ENCODE data around the gene ALAD. TPM values are rescaled to one million over a fixed set of nuclear protein-coding genes. Genes with fewer than 3 reads are reported as not detected.

Gene ALAD
- total and polyA plus RNA-seq, 9 of the 15 experiments (the other 6 are each of a cell fraction or from before 2014, with no cell fraction given), result 1.3 to 12.7 (median 6.8) TPM

DNA sequence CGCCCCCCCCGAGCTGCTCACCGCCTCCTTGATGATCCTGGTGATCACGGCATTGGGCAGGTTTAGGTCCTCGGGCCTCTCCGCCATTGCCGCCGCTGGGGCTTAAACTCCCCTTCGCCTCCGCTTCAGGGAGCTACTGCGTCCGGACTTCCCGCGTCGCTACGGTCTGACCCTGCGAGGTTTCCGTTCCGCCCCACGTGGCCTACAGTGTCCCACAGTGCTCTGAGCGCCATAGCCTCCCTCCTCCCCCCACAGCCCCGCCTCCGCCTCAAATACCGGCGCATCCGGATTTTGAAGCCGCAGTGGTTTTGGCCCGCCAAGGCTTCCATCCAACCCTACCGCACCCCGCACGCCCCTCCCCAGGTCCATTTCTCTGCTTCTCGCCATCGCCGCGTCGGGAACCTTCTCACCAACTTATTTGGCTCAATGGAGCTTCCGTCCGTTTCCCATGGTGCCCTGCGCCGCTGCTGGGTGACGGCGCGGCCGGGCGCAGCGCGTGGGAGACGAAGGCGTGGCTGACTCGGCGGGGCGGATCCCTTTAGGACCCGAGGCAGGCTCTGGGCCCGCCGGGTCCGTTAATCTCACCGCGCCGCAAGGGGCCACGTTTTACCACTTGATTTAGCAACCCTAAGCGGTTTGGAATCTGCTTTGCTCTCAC, 9.3 kb upstream of the ALAD start, which contains the start of the genes C9orf43 and POLE3 (continued):
- TF ChIP-seq, protein P1, sequence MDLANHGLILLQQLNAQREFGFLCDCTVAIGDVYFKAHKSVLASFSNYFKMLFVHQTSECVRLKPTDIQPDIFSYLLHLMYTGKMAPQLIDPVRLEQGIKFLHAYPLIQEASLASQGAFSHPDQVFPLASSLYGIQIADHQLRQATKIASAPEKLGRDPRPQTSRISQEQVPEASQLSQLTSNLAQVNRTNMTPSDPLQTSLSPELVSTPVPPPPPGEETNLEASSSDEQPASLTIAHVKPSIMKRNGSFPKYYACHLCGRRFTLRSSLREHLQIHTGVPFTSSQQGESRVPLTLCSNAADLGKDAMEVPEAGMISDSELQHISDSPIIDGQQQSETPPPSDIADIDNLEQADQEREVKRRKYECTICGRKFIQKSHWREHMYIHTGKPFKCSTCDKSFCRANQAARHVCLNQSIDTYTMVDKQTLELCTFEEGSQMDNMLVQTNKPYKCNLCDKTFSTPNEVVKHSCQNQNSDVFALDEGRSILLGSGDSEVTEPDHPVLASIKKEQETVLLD (IDR thresholded peaks at IDR 0.05), result peak; percentile 76
- TF ChIP-seq ZNF316 (IDR thresholded peaks at IDR 0.05) (peak; percentile 59; the same call in 1 of the 2 replicates), ZFP36 (IDR thresholded peaks at IDR 0.05; ENCODE audit: low read depth, low read length, partially characterized antibody) (no peak), TCFL5 (CRISPR knock-in tag; conservative IDR thresholded peaks at IDR 0.05) (no peak), ZNF277 (CRISPR knock-in tag; IDR thresholded peaks at IDR 0.05; ENCODE audit: borderline replicate concordance) (no peak), NCOA1 (IDR thresholded peaks at IDR 0.05; ENCODE audit: low read depth) (0 out of 2 replicates have a peak, but pooled peaks have one; percentile 23), MIER1 (IDR thresholded peaks at IDR 0.05; ENCODE audit: low read depth) (peak; percentile 56; the same call in 1 of the 2 replicates), GABPA (tag; conservative IDR thresholded peaks at IDR 0.05; ENCODE audit: low read depth) (peak; percentile 79), DACH1 (IDR thresholded peaks at IDR 0.05; ENCODE audit: partially characterized antibody) (peak; percentile 47), EP300 (IDR thresholded peaks at IDR 0.05; ENCODE audit: low read length) (peak; percentile 52), ZNF3 (CRISPR knock-in tag; IDR thresholded peaks at IDR 0.05) (no peak), DPF2 (IDR thresholded peaks at IDR 0.05) (0 out of 2 replicates have a peak, but pooled peaks have one; percentile 49), NFIC (IDR thresholded peaks at IDR 0.05) (no peak; the same call in none of the 2 replicates), LCOR (CRISPR knock-in tag; IDR thresholded peaks at IDR 0.05) (peak; percentile 80), RAD51 (IDR thresholded peaks at IDR 0.05; ENCODE audit: borderline replicate concordance, low read depth) (peak; percentile 91)
- TF ChIP-seq, protein P2, sequence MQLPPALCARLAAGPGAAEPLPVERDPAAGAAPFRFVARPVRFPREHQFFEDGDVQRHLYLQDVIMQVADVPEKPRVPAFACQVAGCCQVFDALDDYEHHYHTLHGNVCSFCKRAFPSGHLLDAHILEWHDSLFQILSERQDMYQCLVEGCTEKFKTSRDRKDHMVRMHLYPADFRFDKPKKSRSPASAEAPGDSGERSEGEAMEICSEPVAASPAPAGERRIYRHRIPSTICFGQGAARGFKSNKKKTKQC (CRISPR knock-in tag; IDR thresholded peaks at IDR 0.05), result no peak
- TF ChIP-seq, protein P3, sequence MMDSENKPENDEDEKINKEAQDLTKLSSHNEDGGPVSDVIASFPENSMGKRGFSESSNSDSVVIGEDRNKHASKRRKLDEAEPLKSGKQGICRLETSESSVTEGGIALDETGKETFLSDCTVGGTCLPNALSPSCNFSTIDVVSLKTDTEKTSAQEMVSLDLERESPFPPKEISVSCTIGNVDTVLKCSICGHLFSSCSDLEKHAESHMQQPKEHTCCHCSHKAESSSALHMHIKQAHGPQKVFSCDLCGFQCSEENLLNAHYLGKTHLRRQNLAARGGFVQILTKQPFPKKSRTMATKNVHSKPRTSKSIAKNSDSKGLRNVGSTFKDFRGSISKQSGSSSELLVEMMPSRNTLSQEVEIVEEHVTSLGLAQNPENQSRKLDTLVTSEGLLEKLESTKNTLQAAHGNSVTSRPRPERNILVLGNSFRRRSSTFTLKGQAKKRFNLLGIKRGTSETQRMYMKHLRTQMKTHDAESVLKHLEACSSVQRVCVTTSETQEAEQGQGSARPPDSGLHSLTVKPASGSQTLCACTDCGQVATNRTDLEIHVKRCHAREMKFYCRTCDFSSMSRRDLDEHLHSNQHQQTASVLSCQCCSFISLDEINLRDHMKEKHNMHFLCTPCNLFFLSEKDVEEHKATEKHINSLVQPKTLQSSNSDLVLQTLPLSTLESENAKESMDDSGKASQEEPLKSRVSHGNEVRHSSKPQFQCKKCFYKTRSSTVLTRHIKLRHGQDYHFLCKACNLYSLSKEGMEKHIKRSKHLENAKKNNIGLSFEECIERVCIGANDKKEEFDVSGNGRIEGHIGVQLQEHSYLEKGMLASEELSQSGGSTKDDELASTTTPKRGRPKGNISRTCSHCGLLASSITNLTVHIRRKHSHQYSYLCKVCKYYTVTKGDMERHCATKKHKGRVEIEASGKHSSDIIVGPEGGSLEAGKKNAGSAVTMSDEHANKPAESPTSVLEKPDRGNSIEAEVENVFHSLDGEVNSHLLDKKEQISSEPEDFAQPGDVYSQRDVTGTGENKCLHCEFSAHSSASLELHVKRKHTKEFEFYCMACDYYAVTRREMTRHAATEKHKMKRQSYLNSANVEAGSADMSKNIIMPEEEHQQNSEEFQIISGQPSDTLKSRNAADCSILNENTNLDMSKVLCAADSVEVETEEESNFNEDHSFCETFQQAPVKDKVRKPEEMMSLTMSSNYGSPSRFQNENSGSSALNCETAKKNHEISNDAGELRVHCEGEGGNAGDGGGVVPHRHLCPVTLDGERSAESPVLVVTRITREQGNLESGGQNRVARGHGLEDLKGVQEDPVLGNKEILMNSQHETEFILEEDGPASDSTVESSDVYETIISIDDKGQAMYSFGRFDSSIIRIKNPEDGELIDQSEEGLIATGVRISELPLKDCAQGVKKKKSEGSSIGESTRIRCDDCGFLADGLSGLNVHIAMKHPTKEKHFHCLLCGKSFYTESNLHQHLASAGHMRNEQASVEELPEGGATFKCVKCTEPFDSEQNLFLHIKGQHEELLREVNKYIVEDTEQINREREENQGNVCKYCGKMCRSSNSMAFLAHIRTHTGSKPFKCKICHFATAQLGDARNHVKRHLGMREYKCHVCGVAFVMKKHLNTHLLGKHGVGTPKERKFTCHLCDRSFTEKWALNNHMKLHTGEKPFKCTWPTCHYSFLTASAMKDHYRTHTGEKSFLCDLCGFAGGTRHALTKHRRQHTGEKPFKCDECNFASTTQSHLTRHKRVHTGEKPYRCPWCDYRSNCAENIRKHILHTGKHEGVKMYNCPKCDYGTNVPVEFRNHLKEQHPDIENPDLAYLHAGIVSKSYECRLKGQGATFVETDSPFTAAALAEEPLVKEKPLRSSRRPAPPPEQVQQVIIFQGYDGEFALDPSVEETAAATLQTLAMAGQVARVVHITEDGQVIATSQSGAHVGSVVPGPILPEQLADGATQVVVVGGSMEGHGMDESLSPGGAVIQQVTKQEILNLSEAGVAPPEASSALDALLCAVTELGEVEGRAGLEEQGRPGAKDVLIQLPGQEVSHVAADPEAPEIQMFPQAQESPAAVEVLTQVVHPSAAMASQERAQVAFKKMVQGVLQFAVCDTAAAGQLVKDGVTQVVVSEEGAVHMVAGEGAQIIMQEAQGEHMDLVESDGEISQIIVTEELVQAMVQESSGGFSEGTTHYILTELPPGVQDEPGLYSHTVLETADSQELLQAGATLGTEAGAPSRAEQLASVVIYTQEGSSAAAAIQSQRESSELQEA (IDR thresholded peaks at IDR 0.05; ENCODE audit: low read depth), result peak; percentile 100
